HCT116 (cell line): ENCODE measurements around the gene VAT1. TPM values are rescaled to one million over a fixed set of nuclear protein-coding genes. Genes with fewer than 3 reads are reported as not detected.

ENCODE experiments used
- ATAC-seq: fragments of 200-7000 bp; cut with Tn5 transposase; 2 replicates; pipeline ENCODE4 v1.9.1; 2020; ENCODE audit warnings: mild to moderate bottlenecking, moderate library complexity
- BruUV-seq: library from RNA; stranded (reverse); fragments of 400-500 nt; replicated peaks from 2 replicates; lab custom pipeline; 2021; lab: Mats Ljungman, UMichigan
- CTCF ChIA-PET: fragments of 300-600 bp; sonication (Branson Sonifier 250); formaldehyde crosslinking; loops from one replicate; lab custom pipeline; 2021; ENCODE audit warnings: antibody characterized with exemption; lab: Charles Lee
- POLR2A ChIA-PET: fragments of 300-600, 350-600 bp; sonication (Branson Sonifier 250); formaldehyde crosslinking; loops from one replicate; lab custom pipeline; 2021; ENCODE audit warnings: antibody characterized with exemption; lab: Charles Lee
- RAD21 ChIA-PET, 2 experiments: fragments of 300-600 bp; sonication (Branson Sonifier 250); formaldehyde crosslinking; loops; one replicate each; lab custom pipeline; 2023; ENCODE audit warnings: low total read pairs in 2 of 2; ENCODE audit not compliant: uncharacterized antibody in 2 of 2, unreplicated experiment in 2 of 2, low non-redundant PET in 1 of 2; lab: Charles Lee
- DNase-seq: peaks from one replicate; pipeline ENCODE4 v3.0.0-alpha.2; 2010; ENCODE audit warnings: low read depth, low spot score
- H2AFZ ChIP-seq: fragments of 200-600 bp; shearing (Covaris generic), sonication (generic); 2 replicates; pipeline ENCODE4 v1.6.1; 2017; ENCODE audit warnings: low read depth, mixed run types, mixed read lengths, antibody characterized with exemption, low read length; ENCODE audit not compliant: poor library complexity, severe bottlenecking
- H3K27ac ChIP-seq: 2 replicates; pipeline ENCODE4 v1.5.1; 2012; ENCODE audit warnings: low read depth, low read length
- H3K27me3 ChIP-seq: fragments of 200-600 bp; sonication (generic); 2 replicates; pipeline ENCODE4 v1.6.1; 2016; ENCODE audit warnings: mixed run types, low read length, mixed read lengths; ENCODE audit not compliant: insufficient read depth
- H3K36me3 ChIP-seq, 2 experiments: fragments of 200-500 bp in 1 of 2; fragments of 200-600 bp in 1 of 2; sonication (Bioruptor generic) in 1 of 2; sonication (generic) in 1 of 2; 2 replicates each; pipeline versions ENCODE4 v1.5.1 to v1.6.1; 2014 to 2016; ENCODE audit warnings: low read length in 2 of 2, inconsistent platforms in 1 of 2, mixed read lengths in 1 of 2, mixed run types in 1 of 2; ENCODE audit not compliant: insufficient read depth in 2 of 2, control insufficient read depth in 1 of 2
- H3K4me1 ChIP-seq, 2 experiments: fragments of 200-600 bp in 1 of 2; sonication (generic) in 1 of 2; 2 replicates each; pipeline versions ENCODE4 v1.5.1 to v1.6.1; 2012 to 2017; ENCODE audit warnings: low read length in 2 of 2, inconsistent platforms in 1 of 2, mild to moderate bottlenecking in 1 of 2, mixed read lengths in 1 of 2, mixed run types in 1 of 2, moderate library complexity in 1 of 2; ENCODE audit not compliant: insufficient read depth in 2 of 2, control insufficient read depth in 1 of 2
- H3K4me2 ChIP-seq: fragments of 200-600 bp; sonication (generic); 2 replicates; pipeline ENCODE4 v1.6.1; 2017; ENCODE audit warnings: mixed run types, low read length, mixed read lengths
- H3K4me3 ChIP-seq, 2 experiments: fragments of 200-600 bp in 1 of 2; sonication (generic) in 1 of 2; replicated peaks in 1 of 2; 2 replicates each; pipeline ENCODE4 v1.5.1; 2011 to 2016; ENCODE audit warnings: low read length in 2 of 2, control low read depth in 1 of 2, low read depth in 1 of 2, mild to moderate bottlenecking in 1 of 2, mixed read lengths in 1 of 2, mixed run types in 1 of 2
- H3K79me2 ChIP-seq: fragments of 200-600 bp; sonication (generic); 2 replicates; pipeline ENCODE4 v1.6.1; 2017; ENCODE audit warnings: mild to moderate bottlenecking, mixed run types, low read length, moderate library complexity, mixed read lengths; ENCODE audit not compliant: insufficient read depth
- H3K9ac ChIP-seq: fragments of 200-600 bp; sonication (generic); 2 replicates; pipeline ENCODE4 v1.6.1; 2016; ENCODE audit warnings: low read length, mixed read lengths
- H3K9me2 ChIP-seq: fragments of 200-600 bp; sonication (generic), shearing (Covaris generic); 2 replicates; pipeline ENCODE4 v1.6.1; 2017; ENCODE audit warnings: mixed run types, mild to moderate bottlenecking, moderate library complexity; ENCODE audit not compliant: insufficient read depth
- H3K9me3 ChIP-seq, 2 experiments: fragments of 200-500 bp in 1 of 2; fragments of 200-600 bp in 1 of 2; sonication (Bioruptor generic) in 1 of 2; sonication (generic) in 1 of 2; 2 replicates each; pipeline ENCODE4 v1.6.1; 2014 to 2017; ENCODE audit warnings: low read length in 2 of 2, mixed read lengths in 2 of 2, inconsistent platforms in 1 of 2, low read depth in 1 of 2, mild to moderate bottlenecking in 1 of 2, mixed run types in 1 of 2, moderate library complexity in 1 of 2; ENCODE audit not compliant: control insufficient read depth in 1 of 2, insufficient read depth in 1 of 2
- H4K20me1 ChIP-seq: fragments of 200-600 bp; sonication (generic), shearing (Covaris generic); 2 replicates; pipeline ENCODE4 v1.6.1; 2017; ENCODE audit warnings: mixed run types, mild to moderate bottlenecking, moderate library complexity; ENCODE audit not compliant: insufficient read depth
- ATF3 ChIP-seq: IDR thresholded peaks from 2 replicates; pipeline ENCODE4 v1.6.1; 2012
- CBX3 ChIP-seq: IDR thresholded peaks from 2 replicates; pipeline ENCODE4 v1.6.1; 2012; ENCODE audit warnings: low read depth
- CEBPB ChIP-seq: IDR thresholded peaks from 2 replicates; pipeline ENCODE4 v1.6.1; 2012; ENCODE audit warnings: low read depth
- EZH2 ChIP-seq: fragments of 200-600 bp; sonication (generic); IDR thresholded peaks from 2 replicates; pipeline ENCODE4 v1.6.1; 2017; ENCODE audit warnings: antibody characterized with exemption, mixed run types
- EZH2phosphoT487 ChIP-seq: fragments of 200-600 bp; IDR thresholded peaks from 2 replicates; pipeline ENCODE4 v1.6.1; 2018; ENCODE audit warnings: antibody characterized with exemption, borderline replicate concordance
- RAD21 ChIP-seq: IDR thresholded peaks from 2 replicates; pipeline ENCODE4 v1.6.1; 2012; ENCODE audit warnings: low read depth, mild to moderate bottlenecking
- YY1 ChIP-seq: IDR thresholded peaks from 2 replicates; pipeline ENCODE4 v1.6.1; 2011; ENCODE audit warnings: low read length, low read depth, moderate library complexity, mild to moderate bottlenecking; ENCODE audit not compliant: insufficient replicate concordance; ENCODE audit errors: extremely low read depth
- ZFX ChIP-seq: fragments of 450-650 bp; IDR thresholded peaks from 2 replicates; pipeline ENCODE4 v1.6.1; 2017
- ZNF274 ChIP-seq: fragments of 200-500 bp; sonication (Bioruptor generic); IDR thresholded peaks from 2 replicates; pipeline ENCODE4 v1.6.1; 2014; ENCODE audit warnings: mild to moderate bottlenecking, low read depth, low read length, inconsistent platforms
- intact Hi-C: fragments of 100-400 bp; cut with micrococcal nuclease; formaldehyde crosslinking; loops from 2 replicates; pipeline ENCODE4 v1.10.0; 2022
- total RNA-seq: library from RNA; stranded (reverse); gene quantifications from one replicate; pipeline ENCODE4 v1.2.1, GENCODE V29; 2021; ENCODE audit not compliant: unreplicated experiment

VAT1 gene
- total RNA-seq, 1 experiment from 2014 or later = 197 TPM

DNA sequence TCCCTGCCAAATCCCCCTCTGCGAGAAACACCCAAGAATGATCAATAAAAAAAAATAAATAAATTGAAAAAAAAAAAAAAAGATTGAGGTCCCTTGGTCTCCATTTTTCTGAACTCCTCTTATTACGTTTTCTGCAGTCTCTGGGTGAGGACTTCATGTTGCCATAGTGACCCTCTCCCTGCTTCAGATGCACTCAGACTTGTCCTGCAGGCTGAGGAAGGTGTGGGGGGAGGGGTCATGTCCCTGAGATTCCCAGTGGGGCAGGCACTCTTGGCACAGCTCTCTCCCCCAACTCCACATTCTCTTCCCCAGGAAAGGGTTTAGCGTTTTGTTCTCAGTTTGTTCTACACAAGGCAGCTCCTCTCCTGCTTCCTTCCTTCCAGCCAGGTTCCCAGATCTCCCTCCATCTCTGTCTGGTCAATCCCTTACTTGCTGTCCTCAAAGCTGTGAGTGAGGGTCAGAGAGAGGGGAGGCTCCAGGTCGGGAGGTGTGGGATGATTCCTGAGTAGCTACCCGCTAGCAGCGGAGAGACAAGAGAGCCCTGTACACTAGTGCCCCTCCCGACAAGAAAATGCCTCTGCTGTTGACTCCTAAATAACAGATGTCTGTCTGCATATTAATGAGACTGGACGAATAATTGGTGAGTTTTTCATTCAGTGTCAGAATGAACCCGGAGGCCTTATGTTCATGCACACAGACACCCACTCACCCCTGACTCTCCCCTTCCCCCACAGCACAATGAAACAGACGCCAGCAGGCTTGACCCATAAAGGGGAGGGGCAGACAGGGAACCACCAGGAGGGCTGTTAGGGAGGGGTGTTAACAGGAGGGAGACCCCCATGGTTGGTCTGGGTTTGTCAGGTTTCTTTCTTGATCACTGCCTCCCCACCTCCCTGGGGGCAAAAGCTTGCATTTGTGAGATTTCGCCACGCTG is 12.0 kb upstream of the VAT1 start:
- ATAC-seq = no peak
- CTCF ChIA-PET = no interaction called here

GRCh38 chr17:43031666-43032065 is 9.5 kb upstream of the VAT1 start:
- Histone ChIP-seq H3K9ac (no peak overlapping the region), H3K4me2 (no peak overlapping the region), H3K27me3 (no peaks in the 10 kb centered on the region), H3K36me3 (no peaks in the 10 kb centered on the region), H3K79me2 (no peaks in the 10 kb centered on the region), H3K4me3 (no peak overlapping the region), H2AFZ (no peak overlapping the region), H4K20me1 (no peaks in the 10 kb centered on the region), H3K9me3 (no peaks in the 10 kb centered on the region), H3K4me1 (no peaks in the 10 kb centered on the region), H3K9me2 (no peaks in the 10 kb centered on the region), H3K27ac (no peak overlapping the region)
- TF ChIP-seq EZH2phosphoT487 (no peak), CEBPB (no peak), ZNF274 (no peak), EZH2 (no peak)
- no TSS peak for BruUV-seq
- ChIA-PET CTCF (no interaction called here), POLR2A (no interaction called here), RAD21 (no interaction called here)
- ATAC-seq (no peak), DNase-seq (no peak)
- intact Hi-C loops = no loop called here

More for the DNA sequence above, 12.0 kb upstream of the VAT1 start:
- Histone ChIP-seq H3K36me3 (no peaks in the 10 kb centered on the region), H3K79me2 (no peaks in the 10 kb centered on the region), H3K4me3 (no peak overlapping the region), H3K4me1 (no peaks in the 10 kb centered on the region), H3K9ac (no peak overlapping the region), H2AFZ (no peak overlapping the region), H3K27me3 (no peaks in the 10 kb centered on the region), H3K4me2 (no peak overlapping the region)
- no peak for DNase-seq
- POLR2A ChIA-PET = no interaction called here
- no TSS peak for BruUV-seq
- TF ChIP-seq ZFX = no peak
- no peak for TF ChIP-seq YY1
- no peak for TF ChIP-seq ZNF274
- no peak for TF ChIP-seq CEBPB
- no peak for TF ChIP-seq ATF3
- no peak for TF ChIP-seq CBX3
- no peak for TF ChIP-seq RAD21
- TF ChIP-seq, all 23 proteins: peak for 0
- no peaks in the 10 kb centered on the region for H3K9me3 ChIP-seq
- no peaks in the 10 kb centered on the region for H3K9me2 ChIP-seq
- no peaks in the 10 kb centered on the region for H4K20me1 ChIP-seq
- RAD21 ChIA-PET = no interaction called here
- no peak overlapping the region for H3K27ac ChIP-seq
- intact Hi-C loops = no loop called here
